Activated CD4-positive, CD25-positive, alpha-beta regulatory T cell treated with anti-CD3 and anti-CD28 coated beads, Interleukin-2, amount 50 U/mL, for 24 hours (primary cell): Measurements from ENCODE around the gene CHD6.

Experiments used
- ATAC-seq, 2 donors: fragments of 150-1000 bp; cut with Tn5 transposase; one replicate each; pipeline ENCODE4 v1.10.0; 2021; ENCODE audit warnings: mild to moderate bottlenecking in 1 of 2, moderate library complexity in 1 of 2

The CHD6 gene

GRCh38 chr20:41364236-41364855 is 253.8 kb downstream of the CHD6 start:
- ATAC-seq, result no peak

- no peak for ATAC-seq
These were observed 254.6 kb downstream of the CHD6 start for GRCh38 chr20:41363601-41364000.

- ATAC-seq, result no peak
These were observed 255.4 kb downstream of the CHD6 start for GRCh38 chr20:41362748-41363140.

DNA sequence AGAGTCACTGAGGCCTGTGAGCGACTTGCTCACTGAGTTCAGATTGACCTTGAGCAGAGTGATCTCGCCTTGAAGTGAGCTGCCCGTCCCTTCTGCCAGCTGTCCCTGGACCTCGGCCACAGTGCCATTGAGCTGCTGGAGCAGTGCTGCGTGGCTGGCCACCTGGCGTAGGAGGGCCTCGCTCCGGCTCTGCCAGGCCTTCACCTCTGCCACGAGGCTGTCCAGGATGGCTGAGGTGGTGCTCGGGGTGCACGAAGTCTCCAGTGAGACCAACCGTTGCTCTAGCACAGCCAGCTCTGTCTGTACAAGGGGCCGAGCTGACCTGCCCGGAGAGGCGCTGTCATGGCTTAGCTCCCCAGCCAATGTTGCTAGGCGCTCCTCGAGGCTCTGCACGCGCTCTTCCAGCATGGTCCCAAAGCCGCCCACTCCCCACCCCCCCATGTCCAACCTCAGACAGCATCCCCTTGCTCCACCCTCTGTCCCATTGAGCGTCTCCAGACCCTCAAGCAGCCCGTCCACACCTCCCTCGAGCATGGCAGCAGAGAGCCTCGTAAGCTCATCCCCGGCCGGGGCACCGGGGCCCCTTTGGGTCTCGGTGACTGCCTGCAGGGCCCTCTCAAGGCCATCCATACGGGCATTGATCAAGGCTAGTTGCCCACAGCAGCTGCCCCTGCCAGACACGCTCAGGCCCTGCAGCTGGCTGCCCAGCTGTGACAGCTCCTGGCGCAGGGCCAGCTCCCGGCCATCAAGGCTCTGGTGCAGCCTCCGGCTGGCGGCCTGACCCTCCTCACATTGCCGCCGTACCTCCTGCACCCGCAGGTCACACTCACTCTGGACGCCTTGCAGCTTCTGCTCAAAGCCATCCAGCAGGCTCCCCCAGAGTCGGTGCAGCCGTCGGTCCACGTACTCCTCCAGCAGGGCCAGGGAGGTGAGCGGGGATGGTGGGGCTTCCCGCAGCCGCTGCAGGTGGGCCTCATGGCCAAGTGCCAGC is 256.1 kb downstream of the CHD6 start:
- no peak for ATAC-seq

DNA sequence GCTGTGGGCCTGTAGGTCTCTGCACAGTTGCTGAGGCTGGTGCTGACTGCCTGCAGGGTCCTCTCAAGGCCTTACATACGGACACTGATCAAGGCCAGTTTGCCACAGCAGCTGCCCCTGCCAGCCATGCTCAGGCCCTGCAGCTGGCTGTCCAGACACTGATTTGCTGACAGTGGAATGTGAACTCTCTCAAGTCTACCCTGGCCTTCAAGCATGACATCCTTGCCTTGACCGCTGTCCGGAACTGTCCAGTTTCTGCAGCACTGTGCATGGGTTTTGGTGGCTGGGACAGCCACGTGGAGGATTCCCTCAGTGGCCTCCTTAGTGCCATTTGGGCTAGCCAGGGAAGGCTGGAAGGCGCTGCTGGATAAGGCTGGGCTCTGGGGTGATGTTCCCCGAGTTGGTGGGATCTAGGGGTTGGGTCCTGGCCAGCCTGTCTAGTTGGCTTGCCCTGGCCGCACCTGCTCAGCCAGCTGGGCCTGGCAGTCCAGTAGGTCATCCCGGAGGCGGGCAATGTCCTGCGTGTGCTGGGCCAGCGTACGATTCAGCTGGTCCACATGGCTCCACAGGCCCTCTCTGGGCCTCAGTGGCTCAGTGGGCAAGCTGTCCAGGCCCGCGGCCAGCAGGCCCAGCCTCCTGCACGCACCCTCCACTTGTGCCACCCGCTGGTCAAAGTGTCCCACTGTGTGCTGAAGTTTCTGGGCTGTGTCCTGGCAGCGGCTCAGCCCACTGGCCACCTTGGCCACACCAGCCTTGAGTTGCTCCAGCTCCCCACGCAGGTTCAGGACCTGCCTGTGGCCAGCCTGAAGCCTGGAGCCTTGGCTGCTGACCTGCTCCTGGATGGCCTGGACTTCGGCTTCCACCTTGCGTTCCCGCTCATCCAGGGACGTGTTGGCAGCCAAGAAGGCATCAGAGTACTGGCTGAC is 257.1 kb downstream of the CHD6 start:
- no peak for ATAC-seq

DNA sequence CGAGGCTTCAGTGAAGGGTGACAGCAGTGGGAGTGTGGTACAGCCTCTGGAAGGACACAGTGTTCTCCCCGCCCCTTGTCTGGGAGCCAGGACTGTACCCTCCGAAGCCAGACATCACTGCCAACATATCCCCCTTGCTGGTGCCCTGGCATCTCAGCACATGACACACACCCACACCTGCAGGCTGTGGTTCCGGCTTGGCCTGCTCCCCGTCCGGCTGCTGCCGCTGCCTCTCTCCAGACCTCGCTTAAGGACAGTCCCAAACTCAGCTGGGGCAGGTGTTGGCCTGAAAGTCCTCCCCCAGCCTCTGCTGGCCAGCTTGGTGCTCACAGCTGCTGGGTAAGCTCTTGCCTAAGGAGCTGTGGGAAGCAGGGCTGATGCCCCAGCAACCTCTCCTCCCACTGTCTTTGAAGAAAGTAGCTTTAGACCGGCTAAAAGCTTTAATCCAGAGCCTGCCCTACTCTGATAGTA is 258.6 kb downstream of the CHD6 start:
- no peak for ATAC-seq

GRCh38 chr20:41358717-41359116 is 259.5 kb downstream of the CHD6 start:
- no peak for ATAC-seq

GRCh38 chr20:41358230-41358629 is 259.9 kb downstream of the CHD6 start:
- ATAC-seq, result no peak

DNA sequence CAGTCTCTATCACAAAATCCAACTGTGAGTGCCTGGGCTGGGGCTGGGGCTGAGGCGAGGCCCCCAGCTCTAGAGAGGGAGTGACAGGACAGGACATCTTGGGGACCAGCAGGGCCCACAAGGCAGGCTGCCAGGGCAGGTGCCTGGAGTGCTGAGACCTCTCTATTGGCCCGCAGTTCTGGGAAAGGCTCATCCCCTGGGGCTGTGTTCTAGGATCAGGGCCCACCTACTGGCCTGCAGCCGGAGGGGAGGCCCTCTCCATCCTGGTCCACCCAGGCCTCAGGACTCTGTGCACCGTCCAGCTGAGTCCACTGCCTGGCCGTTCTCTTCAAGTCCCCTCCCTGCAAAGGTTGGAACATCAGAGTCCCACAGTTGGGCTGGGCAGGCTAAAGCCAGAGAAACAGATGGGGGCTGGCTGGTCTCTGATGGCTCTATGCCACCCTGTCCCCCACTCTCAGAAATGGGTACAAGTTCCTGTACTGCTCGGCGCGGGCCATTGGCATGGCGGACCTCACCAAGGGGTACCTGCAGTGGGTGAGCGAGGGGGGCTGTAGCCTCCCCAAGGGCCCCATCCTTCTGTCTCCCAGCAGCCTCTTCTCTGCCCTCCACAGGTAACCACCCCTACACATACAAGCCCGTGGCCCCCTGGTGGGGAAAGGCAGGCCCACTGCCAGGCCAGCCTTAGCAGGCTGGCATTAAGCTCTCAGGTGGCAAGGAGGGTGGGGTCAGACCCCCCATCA is 260.6 kb downstream of the CHD6 start:
- ATAC-seq, result no peak

- no peak for ATAC-seq
These were observed 261.2 kb downstream of the CHD6 start for GRCh38 chr20:41356951-41357350.

DNA sequence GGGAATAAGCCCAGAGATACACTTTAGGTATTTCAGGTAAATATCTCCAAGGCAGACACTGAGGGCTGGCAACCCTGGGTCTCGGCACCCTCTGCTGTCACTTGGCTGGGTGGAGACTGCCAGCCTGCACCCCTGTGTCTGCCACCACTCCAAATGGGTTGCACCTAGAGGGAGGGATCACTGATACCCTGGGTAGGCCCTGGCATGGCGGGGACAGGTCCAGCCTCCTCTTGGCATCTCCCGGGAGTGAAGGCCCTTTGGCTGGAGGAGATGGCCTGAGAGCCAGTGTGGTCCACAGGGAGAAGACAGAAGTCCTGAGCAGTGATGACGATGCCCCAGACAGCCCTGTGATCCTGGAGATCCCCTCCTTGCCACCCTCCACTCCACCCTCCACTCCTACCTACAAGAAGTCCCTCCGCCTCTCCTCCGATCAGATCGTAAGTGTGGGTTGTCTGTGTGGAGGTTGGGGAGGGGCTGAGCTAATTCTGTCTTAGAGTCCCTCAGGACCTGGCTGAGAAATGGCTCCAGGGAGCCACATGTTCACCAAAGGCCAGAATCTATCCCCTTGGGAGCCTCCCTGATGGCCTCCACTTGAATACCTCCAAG is 262.5 kb downstream of the CHD6 start:
- ATAC-seq, result no peak

- no peak for ATAC-seq
These were observed 263.0 kb downstream of the CHD6 start for GRCh38 chr20:41355192-41355591.

DNA sequence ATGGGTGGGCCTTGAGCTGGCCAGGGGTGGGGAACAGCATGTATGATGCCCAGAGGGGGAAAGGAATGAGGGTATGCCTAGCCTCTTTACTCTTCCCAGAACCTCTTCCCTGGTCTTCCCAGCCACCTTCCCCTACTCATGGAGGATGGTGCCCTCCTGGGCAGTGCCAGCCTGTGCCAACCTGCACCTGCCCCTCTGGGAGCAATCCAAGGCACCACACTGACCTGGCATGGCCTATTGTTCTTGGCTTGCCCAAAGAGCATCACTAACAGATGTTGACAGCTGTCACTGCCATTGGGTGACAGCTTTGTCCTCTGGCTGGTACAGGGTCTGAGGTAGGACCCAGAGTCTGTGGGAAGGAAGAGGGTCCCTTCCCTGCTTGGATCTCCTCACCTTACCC is 264.6 kb downstream of the CHD6 start:
- ATAC-seq, result no peak

- ATAC-seq, result no peak
These were observed 265.5 kb downstream of the CHD6 start for GRCh38 chr20:41352666-41353065.

DNA sequence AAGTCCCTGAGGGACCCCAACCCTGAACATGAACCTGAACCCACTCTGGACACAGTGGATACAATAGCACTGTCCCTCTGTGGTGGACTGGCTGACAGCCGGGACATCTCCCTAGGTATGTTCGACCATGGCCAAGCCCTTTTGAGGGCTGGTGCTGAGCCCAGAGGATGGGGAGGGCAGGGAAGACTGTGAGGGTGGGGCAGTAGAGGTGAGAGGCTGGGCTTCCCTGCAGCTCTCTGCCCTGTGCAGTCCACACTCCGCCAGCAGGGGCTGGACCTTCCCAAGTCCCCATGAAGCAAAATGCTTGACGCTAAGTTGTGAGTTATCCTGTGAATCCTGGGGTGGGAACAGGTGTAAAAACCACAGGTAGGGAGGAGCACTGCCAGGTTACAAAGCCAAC is 266.1 kb downstream of the CHD6 start:
- no peak for ATAC-seq
